PC-9 (cell line): Measurements from ENCODE around the gene CD9. TPM values are rescaled to one million over a fixed set of nuclear protein-coding genes. Genes with fewer than 3 reads are reported as not detected.
A peak's percentile ranks its signal among the peaks of the same experiment; 100 is the strongest.

ENCODE experiments used
- BruUV-seq: library from RNA; stranded (reverse); fragments of 400-500 nt; replicated peaks from 2 replicates; lab custom pipeline; 2021; lab: Mats Ljungman, UMichigan
- CTCF ChIA-PET: fragments of 300-600 bp; sonication (Branson Sonifier 250); formaldehyde crosslinking; loops from one replicate; lab custom pipeline; 2022; ENCODE audit warnings: antibody characterized with exemption; lab: Charles Lee
- POLR2A ChIA-PET: fragments of 300-600 bp; sonication (Branson Sonifier 250); formaldehyde crosslinking; loops from one replicate; lab custom pipeline; 2022; ENCODE audit warnings: antibody characterized with exemption; ENCODE audit not compliant: unreplicated experiment; lab: Charles Lee
- DNase-seq, 2 experiments: peaks; one replicate each; pipeline versions ENCODE4 v3.0.0 to v3.0.0-alpha.2; 2015 to 2022; ENCODE audit warnings: mixed read lengths in 1 of 2
- H2AFZ ChIP-seq: fragments of 200-600 bp; sonication (generic); 2 replicates; pipeline ENCODE4 v1.8.1; 2017; ENCODE audit warnings: antibody characterized with exemption
- H3F3A ChIP-seq: fragments of 200-600 bp; sonication (generic); 2 replicates; pipeline ENCODE4 v1.8.1; 2017; ENCODE audit warnings: antibody characterized with exemption, mild to moderate bottlenecking, low read depth; ENCODE audit not compliant: insufficient read depth
- H3K27ac ChIP-seq: fragments of 200-600 bp; sonication (generic); 2 replicates; pipeline ENCODE4 v1.6.1; 2016; ENCODE audit warnings: mixed run types
- H3K27me3 ChIP-seq: fragments of 200-600 bp; sonication (generic); 2 replicates; pipeline ENCODE4 v1.6.1; 2016; ENCODE audit warnings: low read depth, mixed run types; ENCODE audit not compliant: insufficient read depth
- H3K36me3 ChIP-seq: fragments of 200-600 bp; sonication (generic); 2 replicates; pipeline ENCODE4 v1.6.1; 2016; ENCODE audit warnings: low read depth, mixed run types
- H3K4me1 ChIP-seq: fragments of 200-600 bp; sonication (generic); replicated peaks from 2 replicates; pipeline ENCODE4 v1.6.1; 2016; ENCODE audit warnings: mixed run types; ENCODE audit not compliant: insufficient read depth
- H3K4me2 ChIP-seq: fragments of 200-600 bp; sonication (generic); 2 replicates; pipeline ENCODE4 v1.6.1; 2017; ENCODE audit warnings: mixed run types
- H3K4me3 ChIP-seq: fragments of 200-600 bp; sonication (generic); 2 replicates; pipeline ENCODE4 v1.6.1; 2016; ENCODE audit warnings: mixed run types
- H3K79me2 ChIP-seq: fragments of 200-600 bp; sonication (generic); 2 replicates; pipeline ENCODE4 v1.6.1; 2017; ENCODE audit warnings: low read depth, mixed run types
- H3K9me2 ChIP-seq: fragments of 200-600 bp; sonication (generic); 2 replicates; pipeline ENCODE4 v1.8.1; 2017; ENCODE audit warnings: mild to moderate bottlenecking; ENCODE audit not compliant: insufficient read depth
- H3K9me3 ChIP-seq: fragments of 200-600 bp; sonication (generic); 2 replicates; pipeline ENCODE4 v1.8.1; 2016; ENCODE audit warnings: low read depth; ENCODE audit not compliant: insufficient read depth
- H4K20me1 ChIP-seq: fragments of 200-600 bp; sonication (generic); 2 replicates; pipeline ENCODE4 v1.8.1; 2017; ENCODE audit not compliant: insufficient read depth
- EZH2 ChIP-seq: fragments of 200-600 bp; sonication (generic); IDR thresholded peaks from 2 replicates; pipeline ENCODE4 v1.8.0; 2017; ENCODE audit warnings: antibody characterized with exemption, low read depth
- intact Hi-C: fragments of 100-400 bp; cut with micrococcal nuclease; formaldehyde crosslinking; loops from one replicate; pipeline ENCODE4 v1.10.0; 2022; ENCODE audit not compliant: unreplicated experiment
- total RNA-seq: library from RNA; stranded (reverse); gene quantifications from 2 replicates; pipeline ENCODE4 v1.2.3, GENCODE V29; 2021
- TF ChIP-seq, protein P1 (sequence below): fragments of 200-600 bp; sonication (generic); conservative IDR thresholded peaks from 2 replicates; pipeline ENCODE4 v1.6.1; 2017; ENCODE audit warnings: mixed run types, antibody characterized with exemption, mild to moderate bottlenecking, moderate library complexity

Gene CD9
- total RNA-seq, 1 experiment from 2014 or later = 374 TPM

DNA sequence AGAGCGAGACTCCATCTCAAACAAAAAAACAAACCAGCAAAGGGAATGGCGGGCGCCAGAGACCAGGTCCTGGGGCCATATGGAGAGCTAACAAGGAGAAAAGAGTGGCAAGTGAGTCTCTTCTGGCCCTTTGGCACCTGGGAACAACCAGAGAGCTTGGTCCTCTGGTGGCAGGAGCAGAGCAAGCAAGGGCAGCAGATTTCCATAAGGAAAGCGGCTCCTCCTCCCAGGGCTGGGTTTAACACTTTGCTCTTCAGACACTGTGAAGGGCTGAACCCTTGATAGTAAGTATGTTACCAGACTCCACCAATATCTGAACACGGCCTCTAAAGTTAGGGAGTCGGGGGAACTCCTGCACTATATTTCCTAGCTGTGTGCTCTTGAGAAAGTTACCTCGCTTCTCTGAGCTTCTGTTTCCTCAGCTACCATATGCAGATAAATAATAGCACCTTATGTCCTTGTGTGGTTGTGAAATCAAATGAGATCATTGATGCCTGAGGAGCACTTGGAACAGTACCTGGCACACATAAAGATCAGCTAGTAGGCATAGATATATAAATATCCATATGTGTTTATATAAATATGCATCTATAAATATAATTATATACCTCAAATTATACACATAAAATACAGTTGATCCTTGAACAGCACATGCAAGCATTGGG, 76.9 kb downstream of the CD9 start:
- H3K9me3 ChIP-seq = no peaks in the 10 kb centered on the region
- no peaks in the 10 kb centered on the region for H4K20me1 ChIP-seq
- peak overlapping the region; percentile 97 for H3K27ac ChIP-seq
- H3K27me3 ChIP-seq = no peaks in the 10 kb centered on the region
- ChIA-PET CTCF (interaction anchor here (0.7 to 1.2 kb wide), 4 partner anchors 27 to 114 kb away, joined by 3 to 7 read pairs (median 3); no protein-coding TSS in a partner anchor), POLR2A (interaction anchor here (0.6 to 1.1 kb wide), 8 partner anchors 55 to 336 kb away, joined by 3 to 14 read pairs (median 4); no protein-coding TSS in a partner anchor)
- H3K4me3 ChIP-seq = no peak overlapping the region
- intact Hi-C loops = loop anchor here (10.0 kb wide), 1 partner anchor 1952 kb away; the partner anchor contains the start of gene TIGAR
- no TSS peak for BruUV-seq
- H2AFZ ChIP-seq = no peak overlapping the region
- H3K4me2 ChIP-seq = peak overlapping the region; percentile 96
- H3K79me2 ChIP-seq = no peaks in the 10 kb centered on the region
- H3K9me2 ChIP-seq = no peaks in the 10 kb centered on the region
- H3K4me1 ChIP-seq = peaks cover 91% of the 10 kb centered on the region
- no peaks in the 10 kb centered on the region for H3K36me3 ChIP-seq
- peaks cover 67% of the 10 kb centered on the region for H3F3A ChIP-seq
- DNase-seq = peak in 1 of 2 experiments; percentile 71
- TF ChIP-seq, protein P1, sequence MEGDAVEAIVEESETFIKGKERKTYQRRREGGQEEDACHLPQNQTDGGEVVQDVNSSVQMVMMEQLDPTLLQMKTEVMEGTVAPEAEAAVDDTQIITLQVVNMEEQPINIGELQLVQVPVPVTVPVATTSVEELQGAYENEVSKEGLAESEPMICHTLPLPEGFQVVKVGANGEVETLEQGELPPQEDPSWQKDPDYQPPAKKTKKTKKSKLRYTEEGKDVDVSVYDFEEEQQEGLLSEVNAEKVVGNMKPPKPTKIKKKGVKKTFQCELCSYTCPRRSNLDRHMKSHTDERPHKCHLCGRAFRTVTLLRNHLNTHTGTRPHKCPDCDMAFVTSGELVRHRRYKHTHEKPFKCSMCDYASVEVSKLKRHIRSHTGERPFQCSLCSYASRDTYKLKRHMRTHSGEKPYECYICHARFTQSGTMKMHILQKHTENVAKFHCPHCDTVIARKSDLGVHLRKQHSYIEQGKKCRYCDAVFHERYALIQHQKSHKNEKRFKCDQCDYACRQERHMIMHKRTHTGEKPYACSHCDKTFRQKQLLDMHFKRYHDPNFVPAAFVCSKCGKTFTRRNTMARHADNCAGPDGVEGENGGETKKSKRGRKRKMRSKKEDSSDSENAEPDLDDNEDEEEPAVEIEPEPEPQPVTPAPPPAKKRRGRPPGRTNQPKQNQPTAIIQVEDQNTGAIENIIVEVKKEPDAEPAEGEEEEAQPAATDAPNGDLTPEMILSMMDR = no peak
- TF ChIP-seq EZH2 = no peak

DNA sequence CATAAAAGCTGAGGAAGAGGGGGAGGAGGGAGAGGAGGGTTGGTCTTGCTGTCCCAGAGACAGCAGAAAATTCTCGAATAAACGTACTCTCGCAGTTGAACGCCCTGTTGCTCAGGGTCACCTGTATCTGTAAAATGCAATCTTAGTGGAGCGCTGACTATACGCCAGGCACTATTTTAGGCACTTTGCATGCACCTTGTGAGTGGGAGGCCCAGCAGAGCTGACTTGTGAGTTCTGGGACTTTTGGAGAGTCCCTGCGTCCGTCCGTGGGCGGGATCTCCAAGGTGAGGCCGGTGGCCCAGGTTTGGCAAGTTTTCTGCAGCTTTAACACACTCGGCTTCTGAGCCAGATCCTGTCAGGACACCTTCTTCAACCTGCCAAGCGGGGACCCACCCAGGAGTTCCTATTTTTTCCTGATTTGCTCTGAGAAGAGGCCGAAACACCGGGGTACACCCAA, 77.8 kb downstream of the CD9 start:
- Histone ChIP-seq H3K4me2 (peak overlapping the region; percentile 96), H3K36me3 (no peaks in the 10 kb centered on the region), H4K20me1 (no peaks in the 10 kb centered on the region), H3K27ac (peak overlapping the region; percentile 97), H3K79me2 (no peaks in the 10 kb centered on the region), H3K9me3 (no peaks in the 10 kb centered on the region), H3K4me1 (peaks cover 85% of the 10 kb centered on the region), H3K27me3 (no peaks in the 10 kb centered on the region), H3K4me3 (peak overlapping the region; percentile 70), H2AFZ (peak overlapping the region; percentile 66), H3K9me2 (no peaks in the 10 kb centered on the region), H3F3A (peaks cover 61% of the 10 kb centered on the region)
- peak; percentile 76 to 87 for DNase-seq
- CTCF ChIA-PET = interaction anchor here (0.6 to 2.9 kb wide), 8 partner anchors 28 to 211 kb away, joined by 3 to 13 read pairs (median 3); no protein-coding TSS in a partner anchor
- intact Hi-C loops = loop anchor here (1.0 to 10.0 kb wide), 6 partner anchors 62 to 1953 kb away; partner anchors contain the start of gene TIGAR
- TSS peak; percentile 67 for BruUV-seq
- TF ChIP-seq, protein P1 = no peak
- no peak for TF ChIP-seq EZH2
- POLR2A ChIA-PET = interaction anchor here (0.7 to 1.8 kb wide), 5 partner anchors 17 to 213 kb away, joined by 4 to 13 read pairs (median 9); no protein-coding TSS in a partner anchor

DNA sequence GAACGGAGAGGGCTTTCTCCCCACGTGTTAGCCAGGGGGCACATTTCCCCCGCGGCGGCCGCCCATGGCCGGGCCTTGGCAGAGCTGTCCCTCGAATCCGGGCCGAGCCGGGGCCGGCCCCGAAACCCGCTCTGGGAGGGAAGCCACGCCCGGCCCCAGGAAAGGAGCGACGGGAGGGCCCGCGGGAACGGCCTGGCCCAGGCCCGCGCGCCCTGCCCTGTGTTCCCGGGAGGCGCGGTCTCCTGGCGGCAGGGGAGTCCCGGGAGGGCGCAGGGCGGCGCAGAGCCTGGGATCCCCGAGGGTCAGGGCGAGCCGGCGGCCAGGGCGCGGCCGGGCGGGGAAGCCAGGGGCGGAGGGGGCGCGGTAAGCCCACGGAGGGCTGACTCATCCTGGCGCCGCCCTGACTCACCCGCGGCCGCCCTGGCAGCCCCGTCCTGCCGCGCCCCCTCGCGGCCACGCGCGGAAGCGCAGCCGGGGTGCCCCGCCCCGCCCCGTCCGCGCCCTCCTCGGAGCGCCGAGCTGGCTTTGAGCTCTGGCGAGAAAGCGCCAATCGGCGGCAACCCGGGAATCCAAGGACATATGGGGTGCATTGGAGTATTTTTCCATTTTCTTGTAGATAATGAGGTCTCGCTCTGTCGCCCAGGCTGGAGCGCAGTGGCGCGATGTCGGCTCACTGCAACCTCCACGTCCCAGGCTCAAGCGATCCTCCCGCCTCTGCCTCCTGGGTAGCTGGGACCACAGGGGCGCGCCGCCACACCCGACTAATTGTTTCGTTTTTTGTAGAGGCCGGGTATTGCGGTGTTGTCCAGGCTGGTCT, 78.4 kb downstream of the CD9 start:
- Histone ChIP-seq H3K4me3 (peak overlapping the region; percentile 70), H4K20me1 (no peaks in the 10 kb centered on the region), H3K4me1 (peaks cover 78% of the 10 kb centered on the region), H3K79me2 (no peaks in the 10 kb centered on the region), H3K27ac (peak overlapping the region; percentile 97), H2AFZ (peak overlapping the region; percentile 66), H3K36me3 (no peaks in the 10 kb centered on the region), H3K9me2 (no peaks in the 10 kb centered on the region), H3K4me2 (peak overlapping the region; percentile 96), H3K9me3 (no peaks in the 10 kb centered on the region), H3F3A (peaks cover 55% of the 10 kb centered on the region), H3K27me3 (no peaks in the 10 kb centered on the region)
- no TSS peak for BruUV-seq
- no peak for TF ChIP-seq EZH2
- TF ChIP-seq, protein P1 = peak; percentile 69
- POLR2A ChIA-PET = interaction anchor here (0.6 to 1.8 kb wide), 12 partner anchors 8 to 214 kb away, joined by 3 to 13 read pairs (median 6); partner anchors contain the start of gene PLEKHG6
- DNase-seq = peak; percentile 87 to 99
- CTCF ChIA-PET = interaction anchor here (0.5 to 2.9 kb wide), 25 partner anchors 27 to 302 kb away, joined by 3 to 24 read pairs (median 5); no protein-coding TSS in a partner anchor
- intact Hi-C loops = loop anchor here (1.0 to 10.0 kb wide), 6 partner anchors 62 to 1954 kb away; partner anchors contain the start of gene TIGAR
